BJ (cell line): ENCODE results near the gene MC1R. TPM values are rescaled to one million over a fixed set of nuclear protein-coding genes. Genes with fewer than 3 reads are reported as not detected.

ENCODE experiments used
- CTCF ChIA-PET: fragments of 350-600 bp; formaldehyde crosslinking; extraction: SDS; loops from one replicate; lab custom pipeline; 2021; ENCODE audit warnings: antibody characterized with exemption, inconsistent platforms; lab: Yijun Ruan, JAX
- POLR2A ChIA-PET: fragments of 300-600 bp; sonication (Branson Sonifier 250); formaldehyde crosslinking; extraction: SDS; loops from one replicate; lab custom pipeline; 2021; ENCODE audit warnings: antibody characterized with exemption; lab: Charles Lee
- DNase-seq: peaks from one replicate; pipeline ENCODE4 v3.0.0-alpha.2; 2011; ENCODE audit warnings: low read depth
- H3K27me3 ChIP-seq: 2 replicates; pipeline ENCODE4 v1.6.0; 2011; ENCODE audit warnings: low read length; ENCODE audit not compliant: control insufficient read depth, insufficient read depth
- H3K36me3 ChIP-seq: 2 replicates; pipeline ENCODE4 v1.5.1; 2011; ENCODE audit warnings: low read length; ENCODE audit not compliant: control insufficient read depth, insufficient read depth
- H3K4me3 ChIP-seq: 2 replicates; pipeline ENCODE4 v1.5.1; 2011; ENCODE audit warnings: low read depth, mild to moderate bottlenecking, control low read depth, low read length
- polyA plus RNA-seq: library from polyadenylated mRNA; depleted of rRNA; stranded (reverse); fragments of >200 nt; gene quantifications from 2 replicates; pipeline ENCODE4 v1.2.3, GENCODE V29; 2011
- TF ChIP-seq, protein P1 (sequence below): IDR thresholded peaks from 2 replicates; pipeline ENCODE4 v1.5.1; 2011; ENCODE audit warnings: low read depth, mild to moderate bottlenecking, control low read depth, inconsistent platforms, low read length, moderate library complexity; ENCODE audit not compliant: insufficient read depth

Gene MC1R
- polyA plus RNA-seq, 1 experiment: 7.2 TPM

DNA sequence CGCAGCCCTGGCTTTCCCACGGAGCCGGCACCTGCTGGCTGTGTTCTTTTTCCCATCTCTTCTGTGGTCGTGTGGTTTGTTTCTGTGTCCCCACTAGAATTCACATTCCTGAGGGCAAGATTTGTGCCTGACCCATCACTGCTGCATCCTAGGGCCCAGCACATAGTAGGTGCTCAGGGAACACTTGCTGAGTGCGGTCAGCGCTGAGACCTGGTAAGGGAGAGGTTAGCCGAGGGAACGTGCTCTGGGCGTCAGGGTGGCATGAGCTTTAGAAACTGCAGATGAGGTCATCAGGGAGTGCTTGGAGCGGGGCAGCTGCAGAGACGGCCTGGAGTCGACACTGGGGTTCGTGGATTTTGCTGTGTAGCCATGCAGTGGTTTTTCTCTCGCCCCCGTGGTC is 35.8 kb downstream of the MC1R start:
- Histone ChIP-seq H3K36me3 (peaks cover 16% of the 10 kb centered on the region), H3K27me3 (no peaks in the 10 kb centered on the region), H3K4me3 (no peak overlapping the region)
- ChIA-PET POLR2A (no interaction called here), CTCF (no interaction called here)
- TF ChIP-seq, protein P1, sequence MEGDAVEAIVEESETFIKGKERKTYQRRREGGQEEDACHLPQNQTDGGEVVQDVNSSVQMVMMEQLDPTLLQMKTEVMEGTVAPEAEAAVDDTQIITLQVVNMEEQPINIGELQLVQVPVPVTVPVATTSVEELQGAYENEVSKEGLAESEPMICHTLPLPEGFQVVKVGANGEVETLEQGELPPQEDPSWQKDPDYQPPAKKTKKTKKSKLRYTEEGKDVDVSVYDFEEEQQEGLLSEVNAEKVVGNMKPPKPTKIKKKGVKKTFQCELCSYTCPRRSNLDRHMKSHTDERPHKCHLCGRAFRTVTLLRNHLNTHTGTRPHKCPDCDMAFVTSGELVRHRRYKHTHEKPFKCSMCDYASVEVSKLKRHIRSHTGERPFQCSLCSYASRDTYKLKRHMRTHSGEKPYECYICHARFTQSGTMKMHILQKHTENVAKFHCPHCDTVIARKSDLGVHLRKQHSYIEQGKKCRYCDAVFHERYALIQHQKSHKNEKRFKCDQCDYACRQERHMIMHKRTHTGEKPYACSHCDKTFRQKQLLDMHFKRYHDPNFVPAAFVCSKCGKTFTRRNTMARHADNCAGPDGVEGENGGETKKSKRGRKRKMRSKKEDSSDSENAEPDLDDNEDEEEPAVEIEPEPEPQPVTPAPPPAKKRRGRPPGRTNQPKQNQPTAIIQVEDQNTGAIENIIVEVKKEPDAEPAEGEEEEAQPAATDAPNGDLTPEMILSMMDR: no peak
- DNase-seq: no peak

- CTCF ChIA-PET: no interaction called here
- POLR2A ChIA-PET: no interaction called here
- Histone ChIP-seq H3K27me3 (no peaks in the 10 kb centered on the region), H3K36me3 (peaks cover 19% of the 10 kb centered on the region), H3K4me3 (no peak overlapping the region)
- no peak for DNase-seq
- TF ChIP-seq, protein P1: no peak
These were observed 36.5 kb downstream of the MC1R start for GRCh38 chr16:89955001-89955685.

DNA sequence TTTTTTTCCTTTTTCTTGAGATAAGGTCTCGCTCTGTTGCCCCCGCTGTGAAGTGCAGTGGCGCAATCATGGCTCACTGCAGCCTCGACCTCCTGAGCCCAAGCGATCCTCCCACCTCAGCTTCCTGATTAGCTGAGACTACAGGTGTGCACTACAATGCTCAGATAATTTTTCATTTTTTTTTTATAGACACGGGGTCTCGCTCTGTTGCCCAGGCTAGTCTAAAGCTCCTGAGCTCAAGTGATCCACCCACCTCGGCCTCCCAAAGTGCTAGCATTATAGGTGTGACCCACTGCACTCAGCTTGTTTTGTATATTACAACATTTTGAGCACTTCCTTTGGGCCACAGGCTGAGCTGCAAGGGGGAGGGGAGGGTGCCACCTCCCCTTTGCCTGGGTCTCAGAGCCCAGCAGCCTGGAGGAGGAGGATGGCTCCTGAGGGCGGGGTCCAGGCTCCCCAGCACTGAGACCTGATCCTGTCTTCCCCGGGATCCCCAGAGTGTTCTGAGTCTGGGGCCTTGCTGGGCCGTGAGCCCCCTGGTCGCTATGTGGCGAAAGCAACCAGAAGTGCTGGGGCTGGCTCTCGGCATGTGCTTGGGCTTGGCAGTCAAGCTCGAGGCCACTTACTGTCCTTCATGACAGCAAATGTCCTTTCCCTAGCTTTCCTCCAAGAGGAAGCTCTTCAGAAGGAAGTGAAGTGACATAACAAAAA is 38.0 kb downstream of the MC1R start:
- no peak for DNase-seq
- Histone ChIP-seq H3K36me3 (peaks cover 23% of the 10 kb centered on the region), H3K27me3 (no peaks in the 10 kb centered on the region), H3K4me3 (no peak overlapping the region)
- ChIA-PET POLR2A (no interaction called here), CTCF (no interaction called here)
- TF ChIP-seq, protein P1: no peak

DNA sequence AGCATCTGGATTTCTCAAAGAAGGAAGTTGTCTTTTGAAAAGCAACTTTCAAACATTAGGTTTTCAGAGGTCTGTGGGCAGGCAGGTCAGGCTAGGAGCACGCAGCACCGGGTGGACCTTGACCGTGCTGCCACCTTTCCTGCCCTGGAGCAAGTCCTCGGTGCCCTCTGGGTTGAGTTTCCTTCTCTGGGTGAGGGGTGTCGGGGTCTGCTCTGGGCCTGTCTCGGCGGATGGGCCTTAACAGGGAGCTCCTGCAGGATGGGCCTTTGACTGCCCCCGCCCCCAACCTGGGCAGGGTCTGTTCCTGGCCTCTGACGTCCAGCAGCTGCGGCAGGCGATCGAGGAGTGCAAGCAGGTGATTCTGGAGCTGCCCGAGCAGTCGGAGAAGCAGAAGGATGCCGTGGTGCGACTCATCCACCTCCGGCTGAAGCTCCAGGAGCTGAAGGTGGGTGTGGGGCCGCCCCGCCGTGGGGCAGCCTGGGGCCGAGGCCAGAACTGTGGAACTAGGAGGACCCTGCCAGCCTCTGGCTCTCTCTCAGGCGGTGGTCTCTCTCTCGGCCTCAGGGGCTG is 38.6 kb downstream of the MC1R start:
- TF ChIP-seq, protein P1: no peak
- DNase-seq: no peak
- Histone ChIP-seq H3K4me3 (no peak overlapping the region), H3K27me3 (no peaks in the 10 kb centered on the region), H3K36me3 (peaks cover 23% of the 10 kb centered on the region)
- CTCF ChIA-PET: interaction anchor here (1.3 kb wide), 1 partner anchor 47 kb away, joined by 3 read pairs; no protein-coding TSS in a partner anchor
- POLR2A ChIA-PET: no interaction called here

GRCh38 chr16:89958068-89958467 is 39.4 kb downstream of the MC1R start:
- TF ChIP-seq, protein P1: no peak
- POLR2A ChIA-PET: no interaction called here
- no peak for DNase-seq
- no peaks in the 10 kb centered on the region for H3K27me3 ChIP-seq
- peaks cover 22% of the 10 kb centered on the region for H3K36me3 ChIP-seq
- no peak overlapping the region for H3K4me3 ChIP-seq
- CTCF ChIA-PET: interaction anchor here (1.3 kb wide), 1 partner anchor 48 kb away, joined by 3 read pairs; no protein-coding TSS in a partner anchor
